ENCODE data around the gene CDK6. TPM values are rescaled to one million over a fixed set of nuclear protein-coding genes. Genes with fewer than 3 reads are reported as not detected.
A peak's percentile ranks its signal among the peaks of the same experiment; 100 is the strongest.

The CDK6 gene
- total and polyA plus RNA-seq, 2 of the 8 experiments (the other 6 are each of a cell fraction or from before 2014, with no cell fraction given), result 5.9 to 18.9 TPM

DNA sequence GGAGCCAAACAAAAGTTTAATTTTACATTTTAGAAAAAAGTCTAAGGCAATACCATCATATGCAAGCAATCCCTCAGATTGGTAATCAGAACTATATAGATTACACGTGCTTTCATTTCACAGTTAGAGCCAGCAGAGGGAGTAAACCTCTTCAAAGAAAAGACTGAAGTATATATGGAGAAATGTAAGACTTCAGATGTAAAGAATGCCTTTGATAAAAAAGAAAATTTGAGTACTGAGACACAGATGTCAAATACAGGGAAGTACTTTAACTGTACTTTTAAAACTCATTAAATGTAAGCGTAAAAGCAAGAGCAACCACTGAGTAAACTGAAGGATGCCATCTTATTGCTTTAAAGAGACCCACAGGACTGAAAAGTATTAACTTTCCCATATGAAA, 144.8 kb downstream of the CDK6 start:
- Histone ChIP-seq H2BK120ac (replicated peaks; ENCODE audit: low read depth, low read length) (no peak overlapping the region), H4K8ac (ENCODE audit: extremely low read depth, insufficient read depth, low read length) (no peak overlapping the region), H3K27ac (ENCODE audit: low read depth, low read length) (no peak overlapping the region), H4K91ac (replicated peaks; ENCODE audit: insufficient read length, low read length) (no peak overlapping the region), H3K4me3 (ENCODE audit: extremely low read depth in 1 of 4, insufficient read depth in 2 of 4, low read depth in 3 of 4, low read length in 4 of 4) (no peak overlapping the region), H3K79me1 (ENCODE audit: low read depth, low read length) (no peaks in the 10 kb centered on the region), H3K4ac (replicated peaks; ENCODE audit: insufficient read length, low read depth, low read length) (no peak overlapping the region), H2BK5ac (ENCODE audit: low read depth, low read length) (no peak overlapping the region), H2BK12ac (ENCODE audit: low read depth, low read length) (no peak overlapping the region), H3K4me1 (replicated peaks in 1 of 4; ENCODE audit: control insufficient read depth in 3 of 4, insufficient read depth in 4 of 4, low read length in 3 of 4) (peaks cover 0 to 6% (median 2%) of the 10 kb centered on the region in 4 experiments; a peak in 3 of 7 replicates), H3K9ac (replicated peaks in 1 of 4; ENCODE audit: extremely low read depth in 1 of 4, low read depth in 3 of 4, low read length in 3 of 4) (no peak overlapping the region), H3K56ac (replicated peaks; ENCODE audit: insufficient read length, low read depth, low read length) (no peak overlapping the region), H2BK15ac (ENCODE audit: low read length) (no peak overlapping the region), H2BK20ac (ENCODE audit: low read length) (no peak overlapping the region), H2AK5ac (ENCODE audit: low read depth, low read length) (no peak overlapping the region), H4K20me1 (replicated peaks in 1 of 2; ENCODE audit: control insufficient read depth in 1 of 2, insufficient read depth in 2 of 2, low read length in 2 of 2) (no peaks in the 10 kb centered on the region), H3K27me3 (replicated peaks in 1 of 4; ENCODE audit: control insufficient read depth in 3 of 4, extremely low read depth in 1 of 4, insufficient read depth in 3 of 4, low read length in 3 of 4) (no peaks in the 10 kb centered on the region; a peak in 2 of 7 replicates), H3K18ac (ENCODE audit: extremely low read depth, low read length) (no peak overlapping the region), H3K23me2 (ENCODE audit: low read depth, low read length) (peaks cover 9% of the 10 kb centered on the region), H3K36me3 (ENCODE audit: control insufficient read depth in 2 of 4, insufficient read depth in 4 of 4, low read length in 3 of 4) (no peaks in the 10 kb centered on the region), H3K9me3 (ENCODE audit: insufficient read depth in 2 of 2, low read depth in 1 of 2, low read length in 1 of 2) (no peaks in the 10 kb centered on the region), H3K14ac (ENCODE audit: insufficient read length) (no peak overlapping the region), H3K4me2 (ENCODE audit: insufficient read depth in 1 of 2, low read depth in 2 of 2, low read length in 2 of 2) (no peak overlapping the region), H3K79me2 (ENCODE audit: control insufficient read depth in 1 of 2, insufficient read depth in 2 of 2, low read length in 2 of 2) (no peaks in the 10 kb centered on the region), H3K23ac (ENCODE audit: insufficient read length) (no peak overlapping the region), H4K5ac (ENCODE audit: insufficient read length, low read depth, low read length) (no peak overlapping the region), H2AFZ (ENCODE audit: low read length) (no peak overlapping the region)
- CTCF ChIA-PET (ENCODE audit: partially characterized antibody), result interaction anchor here (1.0 to 2.5 kb wide), 5 partner anchors 10 to 145 kb away, joined by 3 to 17 read pairs (median 9); partner anchors contain the start of gene CDK6
- FAIRE-seq, result peak; percentile 28
- 36% methylated on average over 2 of the region's 2 CpGs; no CpG with 5 or more reads in 1 of the 2 experiments for WGBS, 2 experiments (ENCODE audit: extremely low coverage in 1 of 2, insufficient coverage in 1 of 2, insufficient read length in 1 of 2, insufficient replicate concordance in 2 of 2, low coverage in 1 of 2, low lambda C conversion rate in 2 of 2, missing lambda C conversion rate in 1 of 2)
- POLR2A ChIA-PET (ENCODE audit: partially characterized antibody), result no interaction called here
- DNase-seq (ENCODE audit: low read depth in 1 of 2, low spot score in 2 of 2), result no peak
- TF ChIP-seq SRF (IDR thresholded peaks at IDR 0.05; ENCODE audit: low read depth, low read length) (no peak), CTCF (IDR thresholded peaks at IDR 0.05; ENCODE audit: control extremely low read depth in 1 of 3, insufficient read depth in 1 of 3, low read depth in 1 of 3, low read length in 3 of 3) (peak in 2 of 3 experiments; percentile 38 to 50; a peak in 2 of 4 replicates)
- TF ChIP-seq, protein P1, sequence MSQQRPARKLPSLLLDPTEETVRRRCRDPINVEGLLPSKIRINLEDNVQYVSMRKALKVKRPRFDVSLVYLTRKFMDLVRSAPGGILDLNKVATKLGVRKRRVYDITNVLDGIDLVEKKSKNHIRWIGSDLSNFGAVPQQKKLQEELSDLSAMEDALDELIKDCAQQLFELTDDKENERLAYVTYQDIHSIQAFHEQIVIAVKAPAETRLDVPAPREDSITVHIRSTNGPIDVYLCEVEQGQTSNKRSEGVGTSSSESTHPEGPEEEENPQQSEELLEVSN (IDR thresholded peaks at IDR 0.05), result no peak

Data from H1 (cell line).